Activated B cell treated with CpG ODN at 0.5 μM for 24 hours (primary cell): ENCODE data around the gene TSGA10IP. TPM values are rescaled to one million over a fixed set of nuclear protein-coding genes. Genes with fewer than 3 reads are reported as not detected.

Experiments
- ATAC-seq: fragments of 200-7000 bp; cut with Tn5 transposase; one replicate; pipeline ENCODE4 v1.10.0; 2021; ENCODE audit warnings: low read depth, mild to moderate bottlenecking, moderate library complexity
- CTCF ChIA-PET: fragments of 350-600 bp; sonication (Branson Sonifier 250); formaldehyde crosslinking; loops from one replicate; lab custom pipeline; 2021; ENCODE audit warnings: antibody characterized with exemption; lab: Charles Lee
- POLR2A ChIA-PET: fragments of 350-600 bp; sonication (Branson Sonifier 250); formaldehyde crosslinking; loops from one replicate; lab custom pipeline; 2021; ENCODE audit warnings: antibody characterized with exemption; lab: Charles Lee
- DNase-seq: peaks from one replicate; pipeline ENCODE4 v3.0.0; 2022
- H3K27ac Mint-ChIP-seq: one replicate; pipeline ENCODE4 v1.8.0; 2020; ENCODE audit warnings: mixed read lengths
- H3K27me3 Mint-ChIP-seq: one replicate; pipeline ENCODE4 v1.8.0; 2021; ENCODE audit warnings: mixed read lengths
- H3K36me3 Mint-ChIP-seq: one replicate; pipeline ENCODE4 v1.8.0; 2021; ENCODE audit warnings: low read depth, mixed read lengths
- H3K4me1 Mint-ChIP-seq: one replicate; pipeline ENCODE4 v1.8.0; 2021; ENCODE audit warnings: mixed read lengths
- H3K4me3 Mint-ChIP-seq: one replicate; pipeline ENCODE4 v1.8.0; 2020; ENCODE audit warnings: mild to moderate bottlenecking, mixed read lengths
- H3K9me3 Mint-ChIP-seq: one replicate; pipeline ENCODE4 v1.8.0; 2020; ENCODE audit warnings: mixed read lengths
- intact Hi-C: fragments of 100-400 bp; cut with micrococcal nuclease; formaldehyde crosslinking; loops from one replicate; pipeline ENCODE4 v1.15.1; 2024
- total RNA-seq: library from RNA; stranded (reverse); gene quantifications from 2 replicates; pipeline ENCODE4 v1.2.3, GENCODE V29; 2022
- TF ChIP-seq, protein P1 (sequence below): fragments of 200-600 bp; IDR thresholded peaks from one replicate; pipeline ENCODE4 v1.8.0; 2022; ENCODE audit warnings: antibody characterized with exemption, mild to moderate bottlenecking

The TSGA10IP gene
- total RNA-seq, 1 donor from 2014 or later = not detected

DNA sequence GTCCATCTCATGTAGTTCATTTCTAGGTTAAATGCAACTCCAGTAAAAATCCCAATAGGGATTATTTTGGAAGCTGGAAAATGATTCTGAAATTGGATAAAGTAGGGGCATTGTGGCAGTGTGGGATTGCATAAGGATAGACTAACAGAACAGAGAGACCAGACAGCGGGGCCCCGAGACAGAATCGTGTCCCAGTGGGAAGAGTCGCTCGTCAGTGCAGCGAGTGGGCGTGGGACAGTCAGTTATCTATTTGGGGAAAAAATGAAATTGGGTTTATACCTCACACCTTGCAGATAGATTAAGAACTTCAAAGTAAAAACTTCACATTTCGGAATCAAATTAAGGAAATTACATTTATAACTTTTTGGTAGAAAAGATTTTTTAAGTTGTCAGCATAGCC, 26.8 kb downstream of the TSGA10IP start:
- no peak overlapping the region for H3K4me3 Mint-ChIP-seq
- no peaks in the 10 kb centered on the region for H3K9me3 Mint-ChIP-seq
- TF ChIP-seq, protein P1, sequence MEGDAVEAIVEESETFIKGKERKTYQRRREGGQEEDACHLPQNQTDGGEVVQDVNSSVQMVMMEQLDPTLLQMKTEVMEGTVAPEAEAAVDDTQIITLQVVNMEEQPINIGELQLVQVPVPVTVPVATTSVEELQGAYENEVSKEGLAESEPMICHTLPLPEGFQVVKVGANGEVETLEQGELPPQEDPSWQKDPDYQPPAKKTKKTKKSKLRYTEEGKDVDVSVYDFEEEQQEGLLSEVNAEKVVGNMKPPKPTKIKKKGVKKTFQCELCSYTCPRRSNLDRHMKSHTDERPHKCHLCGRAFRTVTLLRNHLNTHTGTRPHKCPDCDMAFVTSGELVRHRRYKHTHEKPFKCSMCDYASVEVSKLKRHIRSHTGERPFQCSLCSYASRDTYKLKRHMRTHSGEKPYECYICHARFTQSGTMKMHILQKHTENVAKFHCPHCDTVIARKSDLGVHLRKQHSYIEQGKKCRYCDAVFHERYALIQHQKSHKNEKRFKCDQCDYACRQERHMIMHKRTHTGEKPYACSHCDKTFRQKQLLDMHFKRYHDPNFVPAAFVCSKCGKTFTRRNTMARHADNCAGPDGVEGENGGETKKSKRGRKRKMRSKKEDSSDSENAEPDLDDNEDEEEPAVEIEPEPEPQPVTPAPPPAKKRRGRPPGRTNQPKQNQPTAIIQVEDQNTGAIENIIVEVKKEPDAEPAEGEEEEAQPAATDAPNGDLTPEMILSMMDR = no peak
- no peaks in the 10 kb centered on the region for H3K4me1 Mint-ChIP-seq
- CTCF ChIA-PET = interaction anchor here (1.1 kb wide), 1 partner anchor 87 kb away, joined by 4 read pairs; no protein-coding TSS in a partner anchor
- no peaks in the 10 kb centered on the region for H3K27me3 Mint-ChIP-seq
- POLR2A ChIA-PET = interaction anchor here (0.6 to 0.7 kb wide), 2 partner anchors 317 to 322 kb away, joined by 3 read pairs; partner anchors contain the start of gene YIF1A
- DNase-seq (no peak), ATAC-seq (no peak)
- no peak overlapping the region for H3K27ac Mint-ChIP-seq
- intact Hi-C loops = no loop called here
- peaks cover 71% of the 10 kb centered on the region for H3K36me3 Mint-ChIP-seq

DNA sequence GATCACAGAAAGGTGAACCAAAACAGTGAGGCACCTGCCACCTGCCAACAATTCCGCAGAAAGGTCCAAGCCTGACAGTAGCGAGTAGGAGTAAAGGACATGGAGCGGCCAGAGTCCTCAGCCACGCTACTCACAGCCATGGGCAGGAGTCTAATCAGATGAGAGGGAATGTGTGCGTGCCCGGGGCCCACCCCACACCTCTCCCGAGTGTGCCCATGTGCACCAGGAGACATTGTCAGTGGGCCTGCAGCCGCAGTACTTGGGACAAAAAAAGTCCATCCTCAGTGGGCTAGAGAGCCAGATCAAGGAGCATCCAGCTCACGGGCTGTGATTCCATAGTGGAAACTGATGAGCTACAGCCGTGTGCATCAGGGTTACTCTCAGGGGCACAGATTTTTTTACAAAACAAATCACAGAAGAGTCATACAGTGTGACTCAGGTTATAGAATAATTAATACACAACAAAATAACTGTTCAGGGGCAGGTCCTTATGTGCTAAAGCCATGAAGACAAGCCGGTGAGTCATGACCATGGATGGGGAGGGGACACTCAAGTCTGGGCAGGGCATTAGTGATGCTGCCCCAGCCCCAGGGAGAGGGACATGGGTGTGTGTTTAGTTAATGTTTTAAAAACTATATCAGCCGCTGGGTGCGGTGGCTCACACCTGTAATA, 28.3 kb downstream of the TSGA10IP start:
- CTCF ChIA-PET = no interaction called here
- no peaks in the 10 kb centered on the region for H3K4me1 Mint-ChIP-seq
- no peaks in the 10 kb centered on the region for H3K9me3 Mint-ChIP-seq
- no peak overlapping the region for H3K4me3 Mint-ChIP-seq
- intact Hi-C loops = no loop called here
- DNase-seq (no peak), ATAC-seq (no peak)
- POLR2A ChIA-PET = no interaction called here
- TF ChIP-seq, protein P1 = no peak
- no peaks in the 10 kb centered on the region for H3K27me3 Mint-ChIP-seq
- H3K36me3 Mint-ChIP-seq = peaks cover 68% of the 10 kb centered on the region
- no peak overlapping the region for H3K27ac Mint-ChIP-seq

DNA sequence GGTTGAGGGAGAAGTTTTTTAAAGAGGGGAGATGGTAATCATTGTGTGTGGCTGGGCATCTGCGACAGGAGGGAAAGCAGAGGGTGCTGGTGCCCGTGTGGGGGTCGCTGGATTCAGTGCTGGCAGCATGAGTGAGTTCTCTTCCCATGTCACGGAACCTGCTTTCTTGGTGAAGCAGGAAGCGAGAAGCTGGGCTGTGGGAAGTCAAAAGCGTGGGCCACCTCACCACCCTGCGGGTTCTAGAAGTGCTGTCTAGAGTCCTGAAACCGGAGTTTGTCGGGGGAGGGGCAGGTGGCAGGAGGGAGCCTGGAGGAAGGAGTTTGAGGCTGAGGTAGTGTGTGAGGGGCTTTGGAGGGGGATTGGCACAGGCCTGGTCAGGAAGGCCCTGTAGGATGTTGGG, 30.5 kb downstream of the TSGA10IP start:
- H3K27me3 Mint-ChIP-seq = no peaks in the 10 kb centered on the region
- H3K36me3 Mint-ChIP-seq = peaks cover 65% of the 10 kb centered on the region
- H3K9me3 Mint-ChIP-seq = no peaks in the 10 kb centered on the region
- H3K4me1 Mint-ChIP-seq = no peaks in the 10 kb centered on the region
- TF ChIP-seq, protein P1 = no peak
- intact Hi-C loops = no loop called here
- no peak overlapping the region for H3K27ac Mint-ChIP-seq
- CTCF ChIA-PET = no interaction called here
- ATAC-seq (no peak), DNase-seq (no peak)
- POLR2A ChIA-PET = interaction anchor here (0.6 kb wide), 2 partner anchors 85 to 131 kb away, joined by 3 to 5 read pairs; no protein-coding TSS in a partner anchor
- no peak overlapping the region for H3K4me3 Mint-ChIP-seq

DNA sequence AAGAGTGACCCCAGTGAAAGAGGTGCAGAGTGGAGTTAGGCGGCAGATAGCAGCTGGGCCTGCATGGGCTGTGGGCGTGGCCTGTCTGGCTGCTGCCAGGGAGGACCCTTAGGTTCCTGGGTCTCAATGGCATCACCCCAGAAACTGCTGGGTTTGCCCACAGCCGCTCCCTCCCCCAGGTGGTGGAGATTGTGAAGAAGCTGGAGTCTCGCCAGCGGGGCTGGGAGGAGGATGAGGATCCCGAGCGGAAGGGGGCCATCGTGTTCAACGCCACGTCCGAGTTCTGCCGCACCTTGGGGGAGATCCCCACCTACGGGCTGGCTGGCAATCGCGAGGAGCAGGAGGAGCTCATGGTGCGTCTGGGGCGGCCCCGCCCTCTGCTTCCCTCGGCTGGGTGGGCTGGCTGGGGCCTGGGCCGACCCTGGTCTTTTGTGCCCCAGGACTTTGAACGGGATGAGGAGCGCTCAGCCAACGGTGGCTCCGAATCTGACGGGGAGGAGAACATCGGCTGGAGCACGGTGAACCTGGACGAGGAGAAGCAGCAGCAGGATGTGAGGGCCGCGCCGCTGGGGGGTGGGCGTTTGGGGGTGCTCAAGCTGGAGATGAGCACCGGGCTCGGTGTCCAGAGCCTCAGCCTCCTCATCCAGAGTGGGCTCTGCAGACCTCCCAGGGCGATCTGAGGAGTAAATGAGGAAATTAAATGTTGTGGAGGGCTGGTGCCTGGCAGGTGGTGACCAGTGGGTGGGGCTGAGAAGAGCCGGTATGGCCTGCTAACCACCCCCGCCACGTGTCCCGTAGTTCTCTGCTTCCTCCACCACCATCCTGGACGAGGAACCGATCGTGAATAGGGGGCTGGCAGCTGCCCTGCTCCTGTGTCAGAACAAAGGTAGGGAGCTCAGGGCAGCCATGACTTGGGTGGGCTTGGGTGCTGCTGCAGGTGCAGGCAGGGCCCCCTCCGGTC, 31.2 kb downstream of the TSGA10IP start:
- peaks cover 65% of the 10 kb centered on the region for H3K36me3 Mint-ChIP-seq
- ChIA-PET CTCF (no interaction called here), POLR2A (interaction anchor here (0.6 kb wide), 1 partner anchor 132 kb away, joined by 5 read pairs; no protein-coding TSS in a partner anchor)
- H3K4me3 Mint-ChIP-seq = no peak overlapping the region
- no peak overlapping the region for H3K27ac Mint-ChIP-seq
- intact Hi-C loops = no loop called here
- no peaks in the 10 kb centered on the region for H3K27me3 Mint-ChIP-seq
- H3K4me1 Mint-ChIP-seq = no peaks in the 10 kb centered on the region
- H3K9me3 Mint-ChIP-seq = no peaks in the 10 kb centered on the region
- TF ChIP-seq, protein P1 = no peak
- ATAC-seq (no peak), DNase-seq (no peak)
